Left ventricle myocardium inferior (tissue), 1 donor: ENCODE results near the gene RPS15. TPM values are rescaled to one million over a fixed set of nuclear protein-coding genes. Genes with fewer than 3 reads are reported as not detected.
A peak's percentile ranks its signal among the peaks of the same experiment; 100 is the strongest.
"Not testable (repeated sequence)": the region's sequence is repeated elsewhere in the genome, so short reads cannot be mapped to it uniquely, and the experiment has no call there.

Source experiments
- DNase-seq: peaks from one replicate; pipeline ENCODE4 v3.0.0-alpha.2; 2020
- H3K27ac ChIP-seq: fragments of 200-600 bp; replicated peaks from 2 replicates; pipeline ENCODE4 v1.8.0; 2021
- H3K27me3 ChIP-seq: fragments of 200-600 bp; 2 replicates; pipeline ENCODE4 v1.8.0; 2021; ENCODE audit warnings: low read depth
- H3K36me3 ChIP-seq: fragments of 200-600 bp; 2 replicates; pipeline ENCODE4 v1.8.0; 2021
- H3K4me1 ChIP-seq: fragments of 200-600 bp; 2 replicates; pipeline ENCODE4 v1.8.0; 2021
- H3K4me3 ChIP-seq: fragments of 200-600 bp; 2 replicates; pipeline ENCODE4 v1.8.0; 2021; ENCODE audit warnings: mild to moderate bottlenecking, moderate library complexity
- H3K9me3 ChIP-seq: fragments of 200-600 bp; replicated peaks from 2 replicates; pipeline ENCODE4 v1.8.0; 2021
- CTCF ChIP-seq: fragments of 200-600 bp; IDR thresholded peaks from 2 replicates; pipeline ENCODE4 v1.8.0; 2021; ENCODE audit warnings: antibody characterized with exemption, mild to moderate bottlenecking, borderline replicate concordance
- intact Hi-C: fragments of 100-400 bp; cut with micrococcal nuclease; formaldehyde crosslinking; loops from one replicate; pipeline ENCODE4 v1.11.0; 2022
- total RNA-seq: library from RNA; stranded (reverse); fragmentation: NEBNext Ultra II Directional; extraction: Animal tissue kit (Norgen Biotek cat#: 25700); gene quantifications from one replicate; pipeline ENCODE4 v1.2.1, GENCODE V29; 2021
- donor health status: DM: no; HTN: yes; CAD: no; lungs with severe emphysema.

RPS15 gene
- total RNA-seq, 1 donor from 2014 or later = 588 TPM

GRCh38 chr19:1475751-1476437 lies 37.7 kb downstream of the RPS15 start:
- intact Hi-C loops = no loop called here
- Histone ChIP-seq H3K36me3 (peaks cover 4% of the 10 kb centered on the region), H3K27me3 (peaks cover 21% of the 10 kb centered on the region), H3K4me3 (no peak overlapping the region), H3K4me1 (peaks cover 54% of the 10 kb centered on the region), H3K9me3 (no peaks in the 10 kb centered on the region), H3K27ac (no peak overlapping the region)
- no peak for DNase-seq
- no peak for TF ChIP-seq CTCF

GRCh38 chr19:1477056-1477455 lies 38.9 kb downstream of the RPS15 start:
- H3K9me3 ChIP-seq, H3K27ac ChIP-seq, H3K36me3 ChIP-seq, H3K4me3 ChIP-seq, DNase-seq, intact Hi-C loops, H3K27me3 ChIP-seq: not testable (repeated sequence)
- peaks cover 43% of the 10 kb centered on the region for H3K4me1 ChIP-seq

- Histone ChIP-seq H3K4me1 (peaks cover 32% of the 10 kb centered on the region), H3K9me3 (no peaks in the 10 kb centered on the region), H3K27me3 (no peaks in the 10 kb centered on the region), H3K27ac (peak within 1 kb of the TSS; percentile 86), H3K36me3 (peaks cover 4% of the 10 kb centered on the region), H3K4me3 (peak within 1 kb of the TSS; percentile 100)
- intact Hi-C loops = no loop called here
- DNase-seq = peak; percentile 94
- TF ChIP-seq CTCF = no peak
Measured at GRCh38 chr19:1478934-1479707, 40.9 kb downstream of the RPS15 start, which contains the start of gene C19orf25. C19orf25 (minus strand) TSS chr19:1479215; CDS start chr19:1478903, 312 bp downstream.

- Histone ChIP-seq H3K27ac (no peak overlapping the region), H3K9me3 (no peaks in the 10 kb centered on the region), H3K36me3 (peaks cover under 1% of the 10 kb centered on the region), H3K4me1 (peaks cover 23% of the 10 kb centered on the region), H3K4me3 (no peak overlapping the region), H3K27me3 (no peaks in the 10 kb centered on the region)
- TF ChIP-seq CTCF = no peak
- intact Hi-C loops = no loop called here
- DNase-seq = no peak
Measured at GRCh38 chr19:1481224-1481892, 43.2 kb downstream of the RPS15 start.

GRCh38 chr19:1481893-1482360 lies 43.7 kb downstream of the RPS15 start:
- Histone ChIP-seq H3K36me3 (no peaks in the 10 kb centered on the region), H3K27ac (no peak overlapping the region), H3K9me3 (no peaks in the 10 kb centered on the region), H3K4me1 (peaks cover 23% of the 10 kb centered on the region), H3K27me3 (no peaks in the 10 kb centered on the region), H3K4me3 (no peak overlapping the region)
- DNase-seq = no peak
- no peak for TF ChIP-seq CTCF
- intact Hi-C loops = no loop called here
